Stimulated activated CD8-positive, alpha-beta memory T cell treated with anti-CD3 and anti-CD28 coated beads, Interleukin-2, amount 100 ng/mL, for 48 hours (primary cell): ENCODE data around the gene EPHA10.
"Not testable (repeated sequence)": the region's sequence is repeated elsewhere in the genome, so short reads cannot be mapped to it uniquely, and the experiment has no call there.

Experiments
- DNase-seq, 2 donors: peaks; one replicate each; pipeline ENCODE4 v3.0.0-alpha.2; 2020; ENCODE audit warnings: low read depth in 2 of 2

The EPHA10 gene

GRCh38 chr1:37717631-37718030, 47.3 kb downstream of the EPHA10 start:
- DNase-seq = no peak

- DNase-seq = no peak
Measured at GRCh38 chr1:37716321-37716720, 48.6 kb downstream of the EPHA10 start.

- no peak for DNase-seq
Measured at GRCh38 chr1:37714689-37715088, 50.2 kb downstream of the EPHA10 start.

GRCh38 chr1:37714226-37714625, 50.7 kb downstream of the EPHA10 start:
- no peak for DNase-seq

GRCh38 chr1:37708471-37708870, 56.4 kb downstream of the EPHA10 start:
- DNase-seq = no peak

GRCh38 chr1:37705399-37705798, 59.5 kb downstream of the EPHA10 start:
- DNase-seq = no peak

GRCh38 chr1:37704966-37705365, 60.0 kb downstream of the EPHA10 start:
- no peak for DNase-seq

GRCh38 chr1:37703061-37703460, 61.9 kb downstream of the EPHA10 start:
- no peak for DNase-seq

GRCh38 chr1:37701051-37701450, 63.9 kb downstream of the EPHA10 start:
- no peak for DNase-seq

- DNase-seq = no peak
Measured at GRCh38 chr1:37699147-37699546, 65.8 kb downstream of the EPHA10 start.

- no peak for DNase-seq
Measured at GRCh38 chr1:37697737-37698136, 67.2 kb downstream of the EPHA10 start.

- no peak for DNase-seq
Measured at GRCh38 chr1:37697090-37697489, 67.8 kb downstream of the EPHA10 start.

- no peak for DNase-seq
Measured at GRCh38 chr1:37692834-37693175, 72.1 kb downstream of the EPHA10 start.

GRCh38 chr1:37692078-37692833, 72.7 kb downstream of the EPHA10 start, which contains the start of gene CDCA8:
TSS of gene CDCA8 (plus strand) at chr1:37692516. CDS start at chr1:37692691, 175 bp downstream.
- DNase-seq = peak; percentile 95 to 98

- DNase-seq = peak in 1 of 2 donors; percentile 8
Measured at GRCh38 chr1:37691497-37692077, 73.3 kb downstream of the EPHA10 start.

GRCh38 chr1:37688926-37689325, 76.0 kb downstream of the EPHA10 start:
- DNase-seq = no peak

- not testable (repeated sequence) for DNase-seq
Measured at GRCh38 chr1:37687764-37688163, 77.2 kb downstream of the EPHA10 start.

GRCh38 chr1:37685722-37686121, 79.2 kb downstream of the EPHA10 start:
- no peak for DNase-seq

- DNase-seq = not testable (repeated sequence)
Measured at GRCh38 chr1:37684182-37684581, 80.7 kb downstream of the EPHA10 start.

GRCh38 chr1:37682334-37682987, 82.5 kb downstream of the EPHA10 start:
- DNase-seq = peak; percentile 60 to 72

- no peak for DNase-seq
Measured at GRCh38 chr1:37680933-37681332, 84.0 kb downstream of the EPHA10 start.

GRCh38 chr1:37677808-37678207, 87.1 kb downstream of the EPHA10 start:
- DNase-seq = no peak

GRCh38 chr1:37677143-37677439, 87.8 kb downstream of the EPHA10 start:
- no peak for DNase-seq
